WTC11 (cell line): ENCODE data around the gene CXCL3. TPM values are rescaled to one million over a fixed set of nuclear protein-coding genes. Genes with fewer than 3 reads are reported as not detected.
A peak's percentile ranks its signal among the peaks of the same experiment; 100 is the strongest.

Experiments
- ATAC-seq: fragments of 200-7000 bp; cut with Tn5 transposase; 2 replicates; pipeline ENCODE4 v1.10.0; 2021; ENCODE audit warnings: mild to moderate bottlenecking, moderate library complexity
- CTCF ChIA-PET: fragments of 300-600 bp; sonication (Branson Sonifier 250); formaldehyde crosslinking; loops from one replicate; lab custom pipeline; 2021; ENCODE audit warnings: antibody characterized with exemption; lab: Charles Lee
- POLR2A ChIA-PET: fragments of 350-600 bp; sonication (Branson Sonifier 250); formaldehyde crosslinking; loops from one replicate; lab custom pipeline; 2021; ENCODE audit warnings: antibody characterized with exemption; lab: Charles Lee
- DNase-seq: peaks from one replicate; pipeline ENCODE4 v3.0.0; 2021; ENCODE audit warnings: low spot score
- H3K27ac Mint-ChIP-seq: 2 replicates; pipeline ENCODE4 v1.8.0; 2021; ENCODE audit warnings: mixed read lengths
- H3K27me3 Mint-ChIP-seq: 2 replicates; pipeline ENCODE4 v1.8.0; 2021; ENCODE audit warnings: low read depth, mild to moderate bottlenecking, moderate library complexity, mixed read lengths
- H3K36me3 Mint-ChIP-seq: 2 replicates; pipeline ENCODE4 v1.8.0; 2021; ENCODE audit warnings: mixed read lengths
- H3K4me1 Mint-ChIP-seq: 2 replicates; pipeline ENCODE4 v1.8.0; 2022; ENCODE audit warnings: mixed read lengths
- H3K4me3 Mint-ChIP-seq: 2 replicates; pipeline ENCODE4 v1.8.0; 2021; ENCODE audit warnings: mild to moderate bottlenecking, moderate library complexity, mixed read lengths
- H3K9me3 Mint-ChIP-seq: 2 replicates; pipeline ENCODE4 v1.8.0; 2021; ENCODE audit warnings: mixed read lengths
- AFF4 ChIP-seq: sonication (generic); formaldehyde crosslinking; IDR thresholded peaks from 2 replicates; pipeline ENCODE4 v1.8.1; 2023; ENCODE audit warnings: mild to moderate bottlenecking, missing genetic modification reagents, borderline replicate concordance
- AR ChIP-seq: fragments of 250-450 bp; sonication (Bioruptor Pico); IDR thresholded peaks from 2 replicates; pipeline ENCODE4 v1.9.0; 2021; ENCODE audit warnings: mild to moderate bottlenecking
- E2F1 ChIP-seq: sonication (generic); formaldehyde crosslinking; IDR thresholded peaks from 2 replicates; pipeline ENCODE4 v1.8.0; 2022; ENCODE audit warnings: mild to moderate bottlenecking, missing genetic modification reagents
- E2F5 ChIP-seq: sonication (generic); formaldehyde crosslinking; IDR thresholded peaks from 2 replicates; pipeline ENCODE4 v1.8.1; 2022; ENCODE audit warnings: mild to moderate bottlenecking, moderate library complexity, missing genetic modification reagents
- FOXP4 ChIP-seq: sonication (generic); formaldehyde crosslinking; IDR thresholded peaks from 2 replicates; pipeline ENCODE4 v1.8.0; 2022; ENCODE audit warnings: mild to moderate bottlenecking, missing genetic modification reagents
- HMGA2 ChIP-seq: fragments of 250-450 bp; sonication (Bioruptor Pico); IDR thresholded peaks from 2 replicates; pipeline ENCODE4 v1.4.0; 2021; ENCODE audit warnings: mild to moderate bottlenecking, moderate library complexity
- HMGXB4 ChIP-seq: sonication (generic); formaldehyde crosslinking; IDR thresholded peaks from 2 replicates; pipeline ENCODE4 v1.8.1; 2023; ENCODE audit warnings: mild to moderate bottlenecking, moderate library complexity, missing genetic modification reagents
- JUN ChIP-seq: sonication (generic); formaldehyde crosslinking; IDR thresholded peaks from 2 replicates; pipeline ENCODE4 v1.8.0; 2023; ENCODE audit warnings: mild to moderate bottlenecking, missing genetic modification reagents
- RORB ChIP-seq: fragments of 250-450 bp; sonication (Bioruptor Pico); IDR thresholded peaks from 2 replicates; pipeline ENCODE4 v1.9.0; 2021; ENCODE audit warnings: mild to moderate bottlenecking
- SOX15 ChIP-seq: fragments of 250-450 bp; sonication (Bioruptor Pico); IDR thresholded peaks from 2 replicates; pipeline ENCODE4 v1.9.0; 2021; ENCODE audit warnings: mild to moderate bottlenecking
- ZNF423 ChIP-seq: fragments of 250-450 bp; sonication (Bioruptor Pico); IDR thresholded peaks from 2 replicates; pipeline ENCODE4 v2.1.2; 2022; ENCODE audit warnings: mild to moderate bottlenecking, moderate library complexity
- total RNA-seq: library from RNA; stranded (reverse); gene quantifications from 3 replicates; pipeline ENCODE4 v1.2.3, GENCODE V29; 2021

Gene CXCL3
- total RNA-seq, 1 experiment from 2014 or later: 3.5 TPM

- peaks cover 13% of the 10 kb centered on the region; the same call in 1 of the 2 replicates for H3K9me3 Mint-ChIP-seq
- no peaks in the 10 kb centered on the region for H3K27me3 Mint-ChIP-seq
- H3K4me1 Mint-ChIP-seq: peaks cover 10% of the 10 kb centered on the region
- POLR2A ChIA-PET: no interaction called here
- H3K27ac Mint-ChIP-seq: no peak overlapping the region
- H3K36me3 Mint-ChIP-seq: no peaks in the 10 kb centered on the region
- TF ChIP-seq E2F1 (CRISPR knock-in tag): no peak
- TF ChIP-seq SOX15: no peak
- DNase-seq (no peak), ATAC-seq (no peak)
- H3K4me3 Mint-ChIP-seq: no peak overlapping the region
- CTCF ChIA-PET: no interaction called here
Observed at GRCh38 chr4:74021601-74022000, 16.9 kb downstream of the CXCL3 start.

- ChIA-PET POLR2A (no interaction called here), CTCF (no interaction called here)
Observed at GRCh38 chr4:74018771-74019170, 19.7 kb downstream of the CXCL3 start.

More at GRCh38 chr4:74018771-74019170, 19.7 kb downstream of the CXCL3 start:
- Mint-ChIP-seq H3K36me3 (no peaks in the 10 kb centered on the region), H3K27me3 (no peaks in the 10 kb centered on the region), H3K9me3 (peaks cover 5% of the 10 kb centered on the region; the same call in 1 of the 2 replicates), H3K4me1 (peaks cover 26% of the 10 kb centered on the region), H3K27ac (no peak overlapping the region), H3K4me3 (no peak overlapping the region)
- ATAC-seq (peak; percentile 50; the same call in 1 of the 2 replicates), DNase-seq (no peak)
- TF ChIP-seq ZNF423 (no peak), RORB (CRISPR knock-in tag) (no peak), E2F5 (CRISPR knock-in tag) (no peak), HMGXB4 (CRISPR knock-in tag) (no peak), JUN (no peak), AR (CRISPR knock-in tag) (no peak), FOXP4 (CRISPR knock-in tag) (no peak), HMGA2 (CRISPR knock-in tag) (no peak), AFF4 (CRISPR knock-in tag) (no peak)
